Endothelial cell of umbilical vein (primary cell): ENCODE measurements around the gene MEGF11. TPM values are rescaled to one million over a fixed set of nuclear protein-coding genes. Genes with fewer than 3 reads are reported as not detected.

Experiments used
- BruUV-seq: library from RNA; stranded (reverse); fragments of 400-500 nt; replicated peaks from 2 replicates; lab custom pipeline; 2021; lab: Mats Ljungman, UMichigan
- CTCF ChIA-PET: fragments of 300-600, 350-600 bp; sonication (Branson Sonifier 250); formaldehyde crosslinking; loops from one replicate; lab custom pipeline; 2021; ENCODE audit warnings: antibody characterized with exemption, inconsistent platforms; lab: Charles Lee
- POLR2A ChIA-PET: fragments of 300-600, 350-600 bp; sonication (Branson Sonifier 250); formaldehyde crosslinking; loops from one replicate; lab custom pipeline; 2021; ENCODE audit warnings: antibody characterized with exemption, inconsistent platforms; lab: Charles Lee
- DNase-seq: peaks from one replicate; pipeline ENCODE4 v3.0.0-alpha.2; 2011; ENCODE audit warnings: low read depth, low spot score
- FAIRE-seq: peaks from 2 replicates; lab custom pipeline; 2011; peaks lifted over from hg19 to GRCh38; lab: Jason Lieb, UNC
- H2AFZ ChIP-seq: 2 replicates; pipeline ENCODE4 v1.6.0; 2012; ENCODE audit warnings: low read depth, low read length, control low read depth, inconsistent platforms
- H3K27ac ChIP-seq: 2 replicates; pipeline ENCODE4 v1.5.1; 2011; ENCODE audit warnings: low read depth, mild to moderate bottlenecking, control low read depth, low read length, moderate library complexity; ENCODE audit not compliant: insufficient read depth
- H3K27me3 ChIP-seq, 2 experiments: 2 replicates each; pipeline versions ENCODE4 v1.6.0 to v1.6.1; 2011; ENCODE audit warnings: low read length in 2 of 2, mixed read lengths in 1 of 2; ENCODE audit not compliant: control insufficient read depth in 2 of 2, insufficient read depth in 2 of 2
- H3K36me3 ChIP-seq, 2 experiments: 2 replicates in 1 of 2; 3 replicates in 1 of 2; pipeline ENCODE4 v1.5.1; 2011; ENCODE audit warnings: low read length in 2 of 2, mild to moderate bottlenecking in 1 of 2, moderate library complexity in 1 of 2; ENCODE audit not compliant: control insufficient read depth in 2 of 2, insufficient read depth in 2 of 2; ENCODE audit errors: extremely low read depth in 1 of 2
- H3K4me1 ChIP-seq: 3 replicates; pipeline ENCODE4 v1.5.1; 2011; ENCODE audit warnings: mild to moderate bottlenecking, low read length; ENCODE audit not compliant: control insufficient read depth, insufficient read depth; ENCODE audit errors: extremely low read depth
- H3K4me2 ChIP-seq: 2 replicates; pipeline ENCODE4 v1.6.1; 2011; ENCODE audit warnings: low read length, control low read depth, mixed read lengths; ENCODE audit not compliant: insufficient read depth
- H3K4me3 ChIP-seq, 3 experiments: fragments of 200-600 bp in 1 of 3; sonication (generic), shearing (Covaris generic) in 1 of 3; replicated peaks in 1 of 3; 2 replicates each; pipeline ENCODE4 v1.5.1; 2011 to 2016; ENCODE audit warnings: control low read depth in 3 of 3, low read length in 3 of 3, mild to moderate bottlenecking in 2 of 3, inconsistent platforms in 1 of 3, low read depth in 1 of 3, moderate library complexity in 1 of 3; ENCODE audit not compliant: insufficient read depth in 1 of 3
- H3K79me2 ChIP-seq: 2 replicates; pipeline ENCODE4 v1.6.0; 2012; ENCODE audit warnings: low read length, inconsistent platforms; ENCODE audit not compliant: control insufficient read depth, insufficient read depth
- H3K9ac ChIP-seq: replicated peaks from 2 replicates; pipeline ENCODE3; 2011; ENCODE audit warnings: low read length, control low read depth; ENCODE audit not compliant: insufficient read depth; ENCODE audit errors: extremely low read depth
- H3K9me1 ChIP-seq: replicated peaks from 3 replicates; pipeline ENCODE4 v1.6.0; 2011; ENCODE audit warnings: mild to moderate bottlenecking, low read length; ENCODE audit not compliant: control insufficient read depth, insufficient read depth; ENCODE audit errors: extremely low read depth
- H3K9me3 ChIP-seq: replicated peaks from 2 replicates; pipeline ENCODE4 v1.5.1; 2012; ENCODE audit warnings: low read length, inconsistent platforms; ENCODE audit not compliant: control insufficient read depth, insufficient read depth
- H4K20me1 ChIP-seq: replicated peaks from 2 replicates; pipeline ENCODE3; 2011; ENCODE audit warnings: mild to moderate bottlenecking, low read length; ENCODE audit not compliant: control insufficient read depth, insufficient read depth; ENCODE audit errors: extremely low read depth
- CTCF ChIP-seq, 2 donors: IDR thresholded peaks; 1 replicate in 1 of 2; 2 replicates in 1 of 2; pipeline ENCODE4 v1.5.1; 2011; ENCODE audit warnings: low read length in 2 of 2, mild to moderate bottlenecking in 2 of 2, moderate library complexity in 2 of 2, control low read depth in 1 of 2, inconsistent platforms in 1 of 2, low read depth in 1 of 2; ENCODE audit not compliant: insufficient read depth in 1 of 2; ENCODE audit errors: extremely low read depth in 1 of 2
- EZH2 ChIP-seq: IDR thresholded peaks from 2 replicates; pipeline ENCODE4 v1.6.1; 2012; ENCODE audit warnings: borderline replicate concordance, low read depth, mild to moderate bottlenecking, moderate library complexity, low read length, inconsistent platforms; ENCODE audit not compliant: severe bottlenecking
- FOS ChIP-seq: IDR thresholded peaks from 2 replicates; pipeline ENCODE4 v1.6.1; 2011; ENCODE audit warnings: mild to moderate bottlenecking, low read length, moderate library complexity, borderline replicate concordance; ENCODE audit not compliant: insufficient read depth
- GATA2 ChIP-seq: IDR thresholded peaks from 2 replicates; pipeline ENCODE4 v1.7.0; 2011; ENCODE audit warnings: low read depth, mild to moderate bottlenecking, moderate library complexity, mixed read lengths, low read length; ENCODE audit not compliant: insufficient read length, insufficient read depth
- MAX ChIP-seq: IDR thresholded peaks from 2 replicates; pipeline ENCODE4 v1.6.1; 2011; ENCODE audit not compliant: insufficient read depth, insufficient read length
- POLR2A ChIP-seq: IDR thresholded peaks from 2 replicates; pipeline ENCODE4 v1.6.1; 2012; ENCODE audit warnings: low read depth, mild to moderate bottlenecking, control low read depth, low read length
- POLR2AphosphoS5 ChIP-seq: IDR thresholded peaks from 2 replicates; pipeline ENCODE4 v1.6.1; 2012; ENCODE audit warnings: low read depth, mild to moderate bottlenecking, control low read depth, low read length, moderate library complexity; ENCODE audit not compliant: insufficient read depth
- dilution Hi-C: fragments of 300-500 bp; cut with MboI; formaldehyde crosslinking; loops from one replicate; pipeline ENCODE4 v1.15.0; 2019; ENCODE audit warnings: low sequenced_read_pairs; ENCODE audit not compliant: extremely low pct_ligation_motif_present
- intact Hi-C: fragments of 100-400 bp; cut with micrococcal nuclease; formaldehyde crosslinking; loops from one replicate; pipeline ENCODE4 v1.10.0; 2022
- polyA plus RNA-seq, 4 experiments: library from polyadenylated mRNA; depleted of rRNA in 3 of 4; stranded (reverse) in 3 of 4; unstranded in 1 of 4; fragments of >200 nt; gene quantifications; 2 replicates each; pipeline versions ENCODE4 v1.2.1 to v1.2.3, GENCODE V29; 2011 to 2012; ENCODE audit warnings: missing spikeins in 1 of 4
- total RNA-seq: library from RNA; stranded (reverse); gene quantifications from 2 replicates; pipeline ENCODE4 v1.2.3, GENCODE V29; 2021

The MEGF11 gene
- total and polyA plus RNA-seq, 2 donors (not counting 3 experiments of a cell fraction or from before 2014, with no cell fraction given), result not detected

DNA sequence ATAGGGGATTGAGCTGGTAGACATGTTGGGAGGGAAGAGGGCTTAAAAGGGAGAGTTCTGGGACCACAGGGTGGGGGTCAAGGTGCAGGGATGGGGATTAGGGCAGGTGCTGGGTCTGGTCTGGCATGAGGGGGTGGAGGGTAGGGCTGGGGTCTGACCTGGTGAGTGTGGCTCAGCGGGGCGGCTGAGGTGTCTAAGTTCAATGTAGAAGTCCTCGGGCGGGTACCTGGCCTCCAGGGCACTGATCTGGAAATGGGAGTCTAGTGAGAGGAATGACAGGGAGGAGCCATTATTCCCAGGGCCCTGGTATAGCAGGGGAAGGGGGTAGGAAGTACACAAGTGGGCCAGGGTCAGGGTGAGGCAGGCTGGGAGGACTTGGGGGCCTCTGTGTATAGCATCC, 344.7 kb downstream of the MEGF11 start:
- Histone ChIP-seq H3K79me2 (no peaks in the 10 kb centered on the region), H2AFZ (no peak overlapping the region), H3K9ac (no peak overlapping the region), H3K9me3 (no peaks in the 10 kb centered on the region), H3K9me1 (no peaks in the 10 kb centered on the region), H4K20me1 (no peaks in the 10 kb centered on the region), H3K27ac (no peak overlapping the region), H3K4me1 (no peaks in the 10 kb centered on the region), H3K36me3 (peaks cover 3 to 27% of the 10 kb centered on the region in 2 experiments), H3K27me3 (no peaks in the 10 kb centered on the region), H3K4me2 (no peak overlapping the region), H3K4me3 (no peak overlapping the region)
- intact Hi-C loops (no loop called here), dilution Hi-C loops (no loop called here)
- no TSS peak for BruUV-seq
- TF ChIP-seq POLR2AphosphoS5 (no peak), GATA2 (no peak), CTCF (IDR thresholded peaks at IDR 0.05; ENCODE audit: extremely low read depth in 1 of 2, insufficient read depth in 1 of 2, low read depth in 1 of 2, low read length in 2 of 2) (no peak), POLR2A (no peak), EZH2 (no peak)
- FAIRE-seq, result no peak
- ChIA-PET CTCF (no interaction called here), POLR2A (no interaction called here)
- DNase-seq, result no peak

- Histone ChIP-seq H3K9me1 (no peaks in the 10 kb centered on the region), H3K79me2 (no peaks in the 10 kb centered on the region), H3K27me3 (no peaks in the 10 kb centered on the region), H2AFZ (no peak overlapping the region), H3K4me3 (no peak overlapping the region), H3K9ac (no peak overlapping the region), H3K27ac (no peak overlapping the region), H3K4me1 (peaks cover 5% of the 10 kb centered on the region), H4K20me1 (no peaks in the 10 kb centered on the region), H3K4me2 (no peak overlapping the region), H3K36me3 (peaks cover 3 to 30% of the 10 kb centered on the region in 2 experiments), H3K9me3 (no peaks in the 10 kb centered on the region)
- no TSS peak for BruUV-seq
- POLR2A ChIA-PET, result no interaction called here
- intact Hi-C loops, result no loop called here
- FAIRE-seq (no peak), DNase-seq (no peak)
- dilution Hi-C loops, result no loop called here
- no peak for TF ChIP-seq POLR2A
- TF ChIP-seq GATA2, result no peak
- no peak for TF ChIP-seq MAX
- no peak for TF ChIP-seq CTCF (IDR thresholded peaks at IDR 0.05; ENCODE audit: extremely low read depth in 1 of 2, insufficient read depth in 1 of 2, low read depth in 1 of 2, low read length in 2 of 2)
- TF ChIP-seq FOS, result no peak
- no peak for TF ChIP-seq EZH2
- no peak for TF ChIP-seq POLR2AphosphoS5
- CTCF ChIA-PET, result no interaction called here
These were observed 345.9 kb downstream of the MEGF11 start for GRCh38 chr15:65907661-65908060.
